ENCODE measurements around the gene SMPDL3B. TPM values are rescaled to one million over a fixed set of nuclear protein-coding genes. Genes with fewer than 3 reads are reported as not detected.

Gene SMPDL3B
- polyA plus RNA-seq, 3 donors = 0.13 to 0.21 TPM; not detected in 1

GRCh38 chr1:27966402-27967105 lies 31.8 kb downstream of the SMPDL3B start:
- Histone ChIP-seq H4K20me1 (ENCODE audit: insufficient read depth, low read length) (peaks cover 13% of the 10 kb centered on the region), H3K4me2 (replicated peaks; ENCODE audit: extremely low read depth, low read length, poor library complexity, severe bottlenecking) (no peak overlapping the region), H2AFZ (ENCODE audit: insufficient read depth, low read depth, low read length, poor library complexity, severe bottlenecking) (no peak overlapping the region), H3K27ac (ENCODE audit: low read depth in 1 of 2, low read length in 2 of 2) (no peak overlapping the region), H3K36me3 (replicated peaks in 1 of 2; ENCODE audit: control insufficient read depth in 1 of 2, insufficient read depth in 2 of 2, low read length in 2 of 2) (peaks cover 55 to 73% of the 10 kb centered on the region in 2 donors), H3K27me3 (ENCODE audit: control insufficient read depth in 2 of 2, insufficient read depth in 2 of 2, low read length in 2 of 2) (no peaks in the 10 kb centered on the region), H3K4me1 (ENCODE audit: control insufficient read depth in 1 of 2, insufficient read depth in 2 of 2, low read length in 2 of 2) (peaks cover 3 to 12% of the 10 kb centered on the region in 2 donors), H3K9me3 (replicated peaks in 1 of 2; ENCODE audit: control insufficient read depth in 1 of 2, insufficient read depth in 1 of 2, low read length in 2 of 2) (no peaks in the 10 kb centered on the region), H3K9ac (ENCODE audit: insufficient read depth, low read length, poor library complexity, severe bottlenecking) (no peak overlapping the region), H3K79me2 (ENCODE audit: insufficient read depth, low read length) (peaks cover 11% of the 10 kb centered on the region), H3K4me3 (replicated peaks in 1 of 3; ENCODE audit: low read depth in 2 of 3, low read length in 3 of 3) (no peak overlapping the region)
- H3K27me3 Mint-ChIP-seq (ENCODE audit: low read depth in 3 of 3) = peaks cover 0 to 1% (median 0%) of the 10 kb centered on the region in 3 donors
- no peaks in the 10 kb centered on the region for H3K9me3 Mint-ChIP-seq
- H3K4me1 Mint-ChIP-seq = peaks cover 20% of the 10 kb centered on the region
- peaks cover 67 to 72% of the 10 kb centered on the region in 2 donors for H3K36me3 Mint-ChIP-seq
- no peak overlapping the region for H3K4me3 Mint-ChIP-seq
- DNase-seq = no peak
- WGBS (ENCODE audit: insufficient coverage) = 95% methylated on average over 24 of the region's 24 CpGs
- no peak for TF ChIP-seq CTCF (IDR thresholded peaks at IDR 0.05)
- H3K27ac Mint-ChIP-seq = peak overlapping the region in 4 of 7 donors; percentile 1 to 75 (median 22)
- intact Hi-C loops (cut with micrococcal nuclease) = no loop called here

GRCh38 chr1:27967106-27967883 lies 32.5 kb downstream of the SMPDL3B start:
- Histone ChIP-seq H3K27ac (ENCODE audit: low read depth in 1 of 2, low read length in 2 of 2) (peak overlapping the region in 1 of 2 donors; percentile 20), H3K4me2 (replicated peaks; ENCODE audit: extremely low read depth, low read length, poor library complexity, severe bottlenecking) (no peak overlapping the region), H3K9me3 (replicated peaks in 1 of 2; ENCODE audit: control insufficient read depth in 1 of 2, insufficient read depth in 1 of 2, low read length in 2 of 2) (no peaks in the 10 kb centered on the region), H2AFZ (ENCODE audit: insufficient read depth, low read depth, low read length, poor library complexity, severe bottlenecking) (no peak overlapping the region), H3K4me3 (replicated peaks in 1 of 3; ENCODE audit: low read depth in 2 of 3, low read length in 3 of 3) (no peak overlapping the region), H4K20me1 (ENCODE audit: insufficient read depth, low read length) (peaks cover 6% of the 10 kb centered on the region), H3K27me3 (ENCODE audit: control insufficient read depth in 2 of 2, insufficient read depth in 2 of 2, low read length in 2 of 2) (no peaks in the 10 kb centered on the region), H3K4me1 (ENCODE audit: control insufficient read depth in 1 of 2, insufficient read depth in 2 of 2, low read length in 2 of 2) (peaks cover 2 to 6% of the 10 kb centered on the region in 2 donors), H3K9ac (ENCODE audit: insufficient read depth, low read length, poor library complexity, severe bottlenecking) (no peak overlapping the region), H3K79me2 (ENCODE audit: insufficient read depth, low read length) (peaks cover 4% of the 10 kb centered on the region), H3K36me3 (replicated peaks in 1 of 2; ENCODE audit: control insufficient read depth in 1 of 2, insufficient read depth in 2 of 2, low read length in 2 of 2) (peaks cover 62 to 80% of the 10 kb centered on the region in 2 donors)
- Mint-ChIP-seq H3K9me3 (no peaks in the 10 kb centered on the region), H3K36me3 (peaks cover 74 to 79% of the 10 kb centered on the region in 2 donors), H3K27me3 (ENCODE audit: low read depth in 3 of 3) (no peaks in the 10 kb centered on the region), H3K4me3 (no peak overlapping the region), H3K4me1 (peaks cover 13% of the 10 kb centered on the region), H3K27ac (peak overlapping the region in 5 of 7 donors; percentile 20 to 75 (median 41))
- intact Hi-C loops (cut with micrococcal nuclease) = no loop called here
- no peak for TF ChIP-seq CTCF (IDR thresholded peaks at IDR 0.05)
- 96% methylated on average over 12 of the region's 12 CpGs for WGBS (ENCODE audit: insufficient coverage)
- DNase-seq = no peak
